ENCODE measurements around the gene DIAPH1.

Gene DIAPH1

DNA sequence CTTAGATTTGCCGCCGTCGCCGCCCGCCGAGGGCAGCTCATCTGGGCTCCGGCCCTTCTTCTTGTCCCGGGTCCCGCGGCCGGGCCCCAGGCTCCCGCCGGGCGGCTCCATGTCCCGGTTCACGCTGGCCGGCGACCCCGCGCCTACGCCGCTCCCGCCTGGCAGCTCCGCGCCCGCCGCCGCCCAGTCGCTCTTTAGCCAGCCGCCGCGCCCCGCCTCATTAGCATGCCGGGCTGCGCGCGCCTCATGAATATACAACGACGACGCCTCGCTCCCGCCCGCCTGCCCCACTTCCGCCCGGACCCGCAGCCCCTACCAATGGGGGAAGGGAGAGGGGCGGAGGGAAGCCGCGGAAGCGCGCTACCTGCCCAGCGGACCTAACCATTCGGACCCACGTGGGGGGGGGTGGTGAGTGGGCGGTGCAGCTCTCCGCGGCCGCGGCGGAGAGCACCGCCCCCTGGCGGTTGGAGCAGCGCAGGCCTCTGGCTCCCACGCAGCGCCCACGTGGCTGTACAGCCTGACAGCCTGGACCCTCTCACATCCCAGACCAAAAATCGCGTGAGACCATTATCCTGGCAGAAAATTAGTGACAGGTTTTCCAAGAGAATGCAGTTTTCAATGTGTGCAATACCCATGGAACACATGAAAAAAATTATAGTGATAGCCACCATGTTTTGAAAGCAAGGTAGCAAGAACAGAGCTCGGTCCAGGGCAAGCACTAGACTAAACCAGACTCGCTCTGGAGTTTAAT, at the start of gene DIAPH1:
TSS of gene DIAPH1 (minus strand) at position 197 of the 751 bp plus-strand sequence. CDS start at position 111, 86 bp downstream.
- peak; percentile 99 for DNase-seq

DNA sequence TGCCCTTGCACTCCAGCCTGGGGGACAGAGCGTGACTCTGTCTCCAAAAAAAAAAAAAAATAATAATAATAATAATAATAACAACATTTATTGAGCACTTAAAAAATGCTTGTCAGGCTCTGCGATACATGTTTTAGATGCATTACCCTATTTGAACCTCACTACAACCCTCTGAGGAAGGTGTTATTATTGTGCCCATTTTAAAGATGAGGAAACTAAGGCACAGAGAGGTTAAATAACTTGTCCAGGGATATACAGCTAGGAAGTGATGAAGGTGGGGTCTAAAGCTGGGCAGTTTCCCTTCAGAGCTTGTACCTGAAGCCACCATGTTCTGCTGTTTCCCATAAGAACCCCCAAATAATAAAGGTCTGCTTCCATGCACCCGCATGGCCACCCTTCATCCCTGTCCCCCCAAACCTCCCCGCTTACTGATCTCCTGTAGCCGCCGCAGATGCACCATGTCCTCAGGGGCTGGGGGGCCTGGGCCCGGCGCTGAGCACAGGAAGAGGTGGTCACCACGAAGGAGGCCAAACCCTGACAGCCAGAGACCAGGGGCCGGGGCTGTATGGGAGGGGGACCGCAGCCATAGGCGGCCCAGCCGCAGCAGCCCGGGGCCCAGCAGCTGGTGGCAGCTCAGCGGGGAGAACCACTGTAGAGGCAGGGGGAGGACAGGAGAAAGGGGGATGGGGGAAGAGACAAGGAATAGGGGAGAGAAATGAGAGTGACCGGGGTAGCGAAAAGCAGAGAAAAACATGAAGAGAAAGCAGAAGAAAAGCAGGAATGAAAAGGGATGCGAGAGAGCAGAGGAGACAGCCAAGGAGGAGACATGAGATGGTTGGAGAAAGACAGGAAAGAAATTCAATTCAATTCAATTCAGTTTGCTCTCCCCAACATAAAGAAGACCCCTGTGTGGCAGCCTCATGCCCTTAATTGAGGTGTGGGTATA, 47.5 kb upstream of the DIAPH1 start:
- no peak for DNase-seq

DNA sequence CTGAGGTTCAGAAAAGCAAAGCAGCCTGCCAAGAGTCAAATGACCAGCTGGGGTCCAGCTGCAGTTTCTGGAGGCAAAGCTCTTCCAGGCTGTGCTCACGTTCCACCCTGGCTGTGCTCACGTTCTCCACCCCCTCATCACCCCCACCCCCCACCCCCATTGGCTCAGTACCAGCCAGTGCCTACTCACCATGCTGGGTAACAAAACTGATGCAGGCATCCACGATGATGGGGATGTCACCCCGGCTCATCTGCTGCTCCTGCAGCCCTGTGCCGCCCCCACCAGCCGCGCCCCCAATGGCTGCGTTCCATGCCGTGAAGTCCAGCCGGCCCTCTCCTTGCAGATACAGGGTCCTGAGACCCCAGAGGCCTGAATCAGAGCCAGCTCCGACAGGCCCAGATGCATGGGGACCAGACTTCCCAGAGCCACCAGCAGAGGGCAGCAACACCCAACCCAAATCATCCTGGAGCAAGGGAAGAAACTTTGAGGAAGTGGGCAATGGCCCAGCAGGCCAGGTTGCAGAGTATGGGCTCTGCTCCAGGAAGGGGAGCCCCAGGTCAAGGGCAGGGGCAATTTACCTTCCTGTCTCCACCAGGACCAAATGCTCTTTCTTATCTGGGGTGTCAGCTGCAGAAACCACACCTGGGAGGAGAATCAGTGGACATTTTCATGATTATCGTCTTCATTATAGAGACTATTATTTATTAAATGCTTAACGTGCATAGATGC, 46.1 kb upstream of the DIAPH1 start:
- peak; percentile 75 for DNase-seq

DNA sequence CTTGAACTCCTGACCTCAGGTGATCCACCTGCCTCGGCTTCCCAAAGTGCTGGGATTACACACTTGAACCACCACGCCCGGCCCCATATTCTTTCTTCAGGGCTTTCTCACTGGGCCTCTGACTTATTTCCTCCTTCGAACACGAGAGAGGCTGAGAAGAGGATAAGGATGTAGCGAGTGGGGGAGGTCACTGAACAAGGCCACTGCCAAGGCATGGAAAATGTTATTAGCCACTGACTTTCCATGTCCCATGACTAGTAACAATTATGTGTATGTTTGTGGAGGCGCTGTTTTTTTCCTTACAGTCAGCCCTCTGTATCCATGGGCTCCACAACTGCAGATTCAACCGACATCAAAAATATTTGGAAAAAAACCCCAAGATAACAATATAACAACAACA, 44.7 kb upstream of the DIAPH1 start:
- no peak for DNase-seq

DNA sequence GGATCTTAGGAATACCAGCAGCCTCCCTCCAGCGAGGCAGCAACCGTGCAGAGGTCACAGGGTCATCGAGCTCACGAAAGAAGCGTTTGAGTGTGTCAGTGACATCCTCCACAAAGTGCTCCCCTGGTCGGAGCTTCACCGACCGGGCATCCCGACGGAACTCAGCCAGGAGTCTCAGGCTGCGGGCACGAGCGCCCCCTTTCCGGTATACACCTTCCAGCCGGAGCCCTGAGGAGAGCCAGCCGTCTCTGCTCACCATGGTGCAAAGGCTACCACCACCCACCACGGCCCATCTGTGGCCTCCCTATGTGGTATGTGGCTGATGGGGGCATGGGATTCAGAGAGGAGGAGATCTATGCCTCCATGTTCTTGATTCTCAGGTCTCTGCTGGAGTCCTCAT, 43.2 kb upstream of the DIAPH1 start:
- DNase-seq = no peak

DNA sequence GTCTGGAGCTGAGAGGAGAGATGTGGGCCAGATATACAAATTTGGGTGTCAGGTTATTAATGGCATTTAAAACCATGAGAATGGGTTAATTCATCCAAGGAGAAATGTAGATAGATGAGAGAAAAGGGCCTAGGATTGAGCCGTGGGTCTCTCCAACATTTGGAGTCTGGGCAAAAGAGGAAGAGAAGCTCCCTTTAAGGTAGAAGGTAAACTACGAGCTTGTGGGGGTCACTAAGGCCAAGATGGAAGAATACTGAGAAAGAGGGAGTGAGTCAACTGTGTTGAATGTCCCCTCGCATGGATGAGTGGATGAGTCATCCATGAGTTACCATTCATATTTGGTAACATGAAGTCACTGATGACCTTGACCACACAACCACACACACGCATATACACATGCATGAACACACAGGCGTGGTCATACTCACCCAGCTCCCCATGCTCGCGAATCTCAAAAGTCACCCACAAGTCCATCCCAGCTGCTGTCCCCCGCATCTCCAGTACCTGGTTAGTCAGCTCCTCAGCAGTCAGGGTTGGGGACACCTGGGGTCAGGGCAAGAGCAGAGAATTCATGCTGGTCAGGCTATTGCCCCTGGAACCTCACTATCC, 39.2 kb upstream of the DIAPH1 start:
- no peak for DNase-seq

DNA sequence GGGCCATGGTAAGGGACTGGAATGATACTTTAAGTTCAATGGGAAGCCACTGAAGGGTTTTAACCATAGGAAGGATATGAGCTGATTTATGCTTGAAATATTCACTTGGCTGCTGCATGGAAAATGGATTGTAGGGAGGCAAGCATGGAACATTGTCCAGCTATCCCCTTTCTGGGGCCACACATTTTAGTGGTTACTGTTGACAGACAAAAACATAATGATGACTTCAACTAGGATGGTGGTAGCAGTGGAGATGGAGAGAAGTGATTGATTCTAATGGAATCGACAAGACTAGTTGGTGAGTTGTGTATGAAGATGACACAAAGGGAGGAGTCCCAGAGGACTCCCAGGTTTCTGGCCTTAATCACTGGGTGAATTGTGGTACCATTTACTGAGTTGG, 38.6 kb upstream of the DIAPH1 start:
- DNase-seq = no peak

DNA sequence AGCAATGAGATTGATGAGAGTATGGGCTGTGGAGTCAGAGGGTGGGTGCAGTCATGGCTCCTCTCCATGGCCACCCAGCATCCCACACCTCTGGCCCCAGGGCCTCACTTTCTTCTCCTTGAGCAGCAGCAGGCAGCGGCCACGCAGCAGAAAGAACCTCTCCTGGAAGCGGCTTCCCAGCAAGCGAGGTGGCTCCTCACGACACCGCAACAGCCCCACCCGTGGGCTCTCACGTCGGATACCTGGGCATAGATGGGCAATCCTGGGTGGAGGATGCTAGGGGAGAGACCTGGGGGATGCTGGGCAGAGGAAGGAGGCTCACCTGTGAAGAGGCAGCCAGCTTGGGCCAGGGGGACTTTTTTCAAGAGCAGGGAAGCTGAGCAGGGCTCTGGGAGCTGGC, 37.6 kb upstream of the DIAPH1 start:
- DNase-seq = no peak

DNA sequence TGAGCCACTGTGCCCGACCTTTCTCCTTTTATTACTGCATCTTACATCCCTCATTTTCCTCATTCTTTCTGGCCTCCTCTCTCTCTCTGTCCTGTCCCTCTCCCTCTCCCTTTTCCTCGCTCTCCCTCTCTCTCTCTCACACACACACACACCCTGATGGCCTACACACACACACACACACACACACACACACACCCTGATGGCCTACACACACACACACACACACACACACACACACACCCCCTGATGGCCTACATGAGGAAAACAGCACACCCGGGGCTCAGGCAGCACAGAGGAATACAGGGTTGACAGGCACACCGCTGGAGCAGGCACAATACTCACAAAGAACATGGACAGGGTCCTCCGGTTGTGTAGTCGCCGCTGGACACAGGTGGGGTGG, 36.2 kb upstream of the DIAPH1 start:
- no peak for DNase-seq

DNA sequence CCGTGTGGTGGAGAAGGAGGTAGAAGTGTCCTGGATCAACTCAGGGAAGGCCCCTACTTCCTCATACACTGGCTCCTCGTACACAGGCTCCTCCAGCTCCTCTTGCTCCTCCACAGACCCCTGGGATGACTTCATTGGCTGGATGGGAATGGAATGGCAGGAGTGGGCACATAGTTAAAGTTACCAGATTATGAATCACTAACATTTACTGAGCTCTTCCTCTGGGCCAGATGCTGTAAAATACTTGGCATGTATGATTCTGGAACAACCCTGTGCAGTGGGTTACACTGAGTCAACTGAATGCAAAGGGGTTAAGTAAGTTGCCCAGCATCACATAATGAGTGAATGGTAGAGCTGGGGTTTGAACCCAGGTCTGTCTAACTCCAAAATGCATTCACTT, 35.5 kb upstream of the DIAPH1 start:
- DNase-seq = no peak

DNA sequence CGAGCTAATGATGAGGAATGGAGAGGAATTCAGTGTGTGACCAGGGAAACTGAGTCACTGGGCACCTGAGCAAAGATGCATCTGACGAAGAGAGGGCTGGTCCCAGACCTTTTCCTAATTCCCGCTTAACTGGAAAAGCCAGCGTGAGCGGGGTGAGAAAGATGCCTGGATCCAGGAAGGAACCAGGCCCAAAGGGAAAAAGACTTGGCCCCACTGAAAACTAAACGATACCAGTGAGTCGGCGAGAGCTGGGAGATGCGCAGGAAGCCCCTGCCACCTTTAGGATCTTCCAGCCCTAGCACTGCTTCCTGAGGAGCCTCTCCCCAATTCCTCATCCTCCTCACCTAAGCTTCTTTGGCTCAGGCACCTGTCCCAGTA, 32.9 kb upstream of the DIAPH1 start:
- no peak for DNase-seq

DNA sequence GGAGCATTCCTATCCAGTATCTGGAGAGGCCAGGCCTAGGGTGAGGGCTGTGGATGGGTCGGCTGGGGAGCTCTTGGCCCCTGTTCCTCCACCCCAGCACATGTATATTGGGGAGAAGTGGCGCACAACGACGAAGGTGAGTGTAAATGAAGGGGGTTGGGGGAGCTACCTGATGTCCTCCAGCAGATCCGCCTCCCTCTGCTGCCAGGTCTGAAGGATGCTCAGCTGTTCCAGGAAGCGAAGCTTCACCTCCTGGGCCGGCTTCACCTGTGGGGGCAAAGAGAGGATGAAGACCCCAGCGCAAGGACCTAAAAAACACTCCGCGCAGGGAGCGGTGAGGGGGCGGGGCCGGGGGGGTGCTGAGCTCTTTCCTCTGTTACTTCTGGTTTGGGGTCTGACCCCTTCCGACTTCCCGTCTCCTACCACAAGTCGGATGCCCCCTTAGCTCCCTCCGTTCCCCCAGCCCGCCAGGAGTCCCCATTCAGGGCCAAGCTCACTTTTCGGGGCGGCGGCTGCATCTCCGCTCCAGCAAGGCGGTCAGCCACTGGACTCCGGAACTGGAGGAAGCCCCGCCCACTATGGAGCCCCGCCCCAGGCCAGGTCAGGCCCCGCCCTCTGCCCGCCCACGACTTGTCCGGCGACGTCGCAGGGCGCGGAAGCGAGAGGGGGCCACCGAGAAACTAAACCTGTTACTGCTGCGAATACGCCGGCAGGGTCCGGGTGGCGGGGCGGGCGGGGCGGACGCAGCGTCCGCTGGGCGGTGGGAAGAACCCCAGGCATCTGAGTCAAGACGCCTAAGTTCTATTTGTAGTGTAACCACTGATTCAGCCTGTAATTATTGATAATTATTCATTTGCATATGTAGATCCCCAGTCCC, 32.3 kb upstream of the DIAPH1 start, which contains the start of gene FCHSD1:
TSS of gene FCHSD1 (minus strand) at position 568 of the 877 bp plus-strand sequence. CDS start at position 518, 50 bp downstream.
- peak; percentile 79 for DNase-seq

DNA sequence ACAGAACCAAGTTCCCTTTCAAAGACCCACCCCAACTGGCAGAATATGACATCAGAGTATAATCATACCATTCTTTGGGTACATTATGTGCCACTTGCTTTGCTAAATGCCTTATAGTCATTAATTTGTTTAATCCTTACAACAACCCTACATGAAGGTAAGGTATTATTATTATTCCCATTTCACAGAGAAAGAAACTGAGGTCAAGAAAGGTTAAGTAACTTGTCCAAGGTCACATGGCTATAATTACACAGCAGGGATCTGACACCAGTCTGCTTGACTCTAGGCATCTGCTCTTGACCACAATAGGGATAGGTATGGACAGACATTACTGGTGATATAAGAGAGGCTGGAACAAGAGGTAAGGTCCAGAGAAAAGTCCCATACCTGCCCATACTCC, 31.2 kb upstream of the DIAPH1 start:
- no peak for DNase-seq

DNA sequence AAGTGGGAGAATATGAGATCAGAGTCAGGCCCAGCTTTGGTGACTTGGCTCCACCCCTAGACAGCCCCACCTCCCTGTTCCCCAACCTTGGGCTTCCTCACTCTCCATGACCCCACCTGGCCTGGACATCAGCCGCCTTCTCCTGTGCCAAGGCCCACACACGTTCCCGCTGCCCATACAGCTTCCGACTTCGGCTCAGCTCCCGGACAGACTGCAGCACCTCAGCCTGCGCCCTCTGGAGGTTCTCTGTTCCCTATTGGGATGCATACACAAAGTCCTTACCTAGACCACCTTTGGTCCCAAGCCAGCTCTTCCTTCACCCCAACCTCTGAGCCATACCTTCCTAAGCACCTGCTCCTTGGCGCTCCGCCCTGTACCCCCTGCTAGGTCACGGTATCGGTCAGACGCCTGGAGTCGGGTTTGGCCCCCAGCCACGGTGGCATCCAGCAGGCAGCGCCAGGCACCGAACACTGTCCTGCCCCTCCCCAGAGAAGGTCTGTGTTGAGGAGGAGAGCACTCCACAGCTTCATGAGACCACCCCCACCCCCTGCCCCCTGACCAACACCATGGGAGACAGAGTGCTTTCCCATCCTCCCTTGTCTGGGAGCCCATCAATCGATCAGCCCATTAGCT, 30.4 kb upstream of the DIAPH1 start:
- DNase-seq = no peak

DNA sequence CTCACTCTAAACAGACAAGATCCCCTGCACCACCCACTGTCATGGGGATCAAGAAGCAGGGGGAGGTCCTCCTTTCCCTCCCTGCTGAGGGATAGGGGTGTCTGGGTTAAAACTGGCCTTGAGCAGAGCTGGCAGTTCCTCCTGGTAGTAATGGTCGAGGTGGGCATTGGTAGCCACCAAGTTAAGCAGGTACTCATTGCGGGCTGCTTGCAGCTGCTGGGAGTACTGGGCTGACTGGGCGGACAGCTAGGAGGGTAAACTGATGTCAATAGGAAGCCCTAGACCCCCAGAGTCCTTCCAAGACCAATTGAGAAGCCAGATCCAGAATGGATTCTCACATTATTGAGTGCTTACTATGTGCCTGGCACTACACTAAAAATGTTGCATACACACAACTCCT, 29.1 kb upstream of the DIAPH1 start:
- no peak for DNase-seq

DNA sequence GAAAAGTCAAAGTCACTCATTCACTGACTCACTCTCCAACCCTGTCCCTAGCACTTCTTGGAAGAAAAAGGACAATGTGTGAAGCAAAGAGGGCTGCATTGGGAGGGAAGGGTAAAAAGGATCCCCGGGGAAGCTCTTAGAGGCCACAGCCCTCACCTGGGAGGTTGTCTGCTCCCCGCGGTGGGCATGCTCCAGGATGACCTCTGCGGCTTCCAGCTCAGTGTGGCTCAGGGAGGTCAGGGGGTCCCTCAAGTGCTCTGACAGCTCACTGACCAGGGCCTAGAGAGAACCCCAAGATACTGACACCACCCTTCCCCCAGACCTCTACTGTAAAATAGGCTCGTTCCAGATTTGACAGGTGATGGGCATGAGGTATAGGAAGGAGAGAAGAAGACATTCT, 28.4 kb upstream of the DIAPH1 start:
- no peak for DNase-seq

DNA sequence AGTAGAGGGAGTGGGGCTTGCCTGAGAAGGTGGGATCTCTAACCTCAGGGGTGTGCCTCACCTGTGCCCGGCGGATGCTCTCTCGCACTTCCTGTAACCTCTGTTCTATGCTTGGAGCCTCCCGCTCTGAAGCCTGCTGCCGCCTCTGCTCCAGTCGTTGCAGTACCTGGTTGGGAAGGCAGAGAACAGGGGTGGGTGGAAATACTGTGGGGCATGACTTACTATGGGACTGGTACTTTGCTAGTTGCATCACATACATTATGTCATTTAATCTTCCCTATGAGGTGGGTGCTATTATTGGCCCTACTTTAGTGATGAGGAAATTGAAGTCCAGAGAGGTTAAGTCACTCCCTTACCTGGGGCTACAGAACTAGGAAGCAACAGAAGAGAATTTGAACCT, 27.2 kb upstream of the DIAPH1 start:
- no peak for DNase-seq

DNA sequence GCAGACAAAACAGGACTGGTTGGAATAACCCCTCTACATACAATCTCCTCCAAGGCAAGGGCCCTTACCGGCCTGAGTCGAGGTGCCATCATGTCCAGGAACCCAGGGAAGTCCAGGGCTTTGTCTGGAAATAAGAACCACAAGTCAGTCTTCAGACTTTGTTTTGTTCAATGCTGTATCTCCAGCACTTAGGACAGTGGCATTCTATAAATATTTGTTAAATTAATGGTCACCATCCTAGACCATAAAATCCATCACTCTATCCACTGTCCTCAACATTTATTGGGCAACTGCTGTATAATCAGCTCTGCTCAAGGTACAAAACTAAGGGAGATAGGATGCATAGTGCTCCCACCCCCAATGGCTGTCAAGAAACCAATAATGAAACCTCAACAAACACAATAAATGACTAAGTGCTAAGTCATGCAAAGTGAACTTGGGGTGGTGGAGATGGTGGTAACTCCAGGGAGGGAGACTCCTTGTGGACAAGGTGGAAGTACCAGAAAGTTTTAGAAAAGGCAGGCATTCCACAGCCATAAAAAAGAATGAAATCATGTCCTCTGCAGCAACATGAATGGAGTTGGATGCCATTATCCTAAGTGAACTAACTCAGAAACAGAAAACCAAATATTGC, 23.0 kb upstream of the DIAPH1 start:
- DNase-seq = no peak

DNA sequence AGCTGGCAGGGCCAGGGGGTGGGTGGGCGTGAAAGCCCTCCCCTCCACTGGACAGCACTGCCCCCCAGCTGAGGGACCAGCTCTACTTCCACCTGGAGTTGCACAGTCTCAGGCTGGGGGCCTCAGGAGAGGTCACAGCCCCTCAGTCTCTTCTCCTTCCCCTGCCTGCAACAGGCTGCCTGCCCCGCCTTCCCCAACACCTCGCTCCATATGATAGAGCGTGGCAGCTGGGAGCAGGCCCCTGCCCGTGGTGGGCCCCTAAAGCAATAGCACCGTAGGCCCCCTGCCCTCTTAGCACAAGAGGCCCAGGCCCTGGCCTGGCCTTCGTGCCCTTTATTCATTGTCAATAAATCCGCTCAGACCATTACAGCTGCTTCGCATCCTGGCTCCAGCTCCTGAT, 21.9 kb upstream of the DIAPH1 start:
- no peak for DNase-seq

DNA sequence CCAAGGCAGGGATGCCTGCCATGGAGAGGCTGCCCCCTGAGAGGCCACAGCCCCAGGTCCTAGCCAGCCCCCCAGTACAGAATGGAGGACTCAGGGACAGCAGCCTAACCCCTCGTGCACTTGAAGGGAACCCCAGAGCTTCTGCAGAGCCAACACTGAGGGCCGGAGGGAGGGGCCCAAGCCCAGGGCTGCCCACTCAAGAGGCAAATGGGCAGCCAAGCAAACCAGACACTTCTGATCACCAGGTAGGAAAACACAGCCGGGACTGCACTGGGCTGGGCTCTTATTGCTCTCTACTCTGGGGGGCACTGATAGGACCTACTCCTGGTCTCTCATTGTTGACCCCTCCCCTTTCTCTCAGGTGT, 21.2 kb upstream of the DIAPH1 start:
- no peak for DNase-seq

All from activated gamma-delta T cell treated with Interleukin-2 at 50 U/mL for 16 hours (primary cell).